Fibroblast of lung (primary cell): Measurements from ENCODE around the gene TMEM143.

Experiments used
- CTCF ChIP-seq, 2 donors: IDR thresholded peaks in 1 of 2; conservative IDR thresholded peaks in 1 of 2; 1 replicate in 1 of 2; 2 replicates in 1 of 2; pipeline ENCODE4 v1.5.1; 2011 to 2012; ENCODE audit warnings: low read length in 2 of 2, control low read depth in 1 of 2, inconsistent platforms in 1 of 2, low read depth in 1 of 2, mild to moderate bottlenecking in 1 of 2
- EZH2 ChIP-seq: IDR thresholded peaks from 2 replicates; pipeline ENCODE4 v1.5.1; 2012; ENCODE audit warnings: low read length, control low read depth, mild to moderate bottlenecking; ENCODE audit errors: missing control alignments

GRCh38 chr19:48301886-48302599 is 61.7 kb downstream of the TMEM143 start:
- TF ChIP-seq EZH2: no peak
- TF ChIP-seq CTCF (conservative IDR thresholded peaks at IDR 0.05 in 1 of 2, IDR thresholded peaks at IDR 0.05 in 1 of 2; ENCODE audit: low read depth in 1 of 2, low read length in 2 of 2): no peak
